Smooth muscle cell (in vitro differentiated cells): ENCODE measurements around the gene PPP2R3B. TPM values are rescaled to one million over a fixed set of nuclear protein-coding genes. Genes with fewer than 3 reads are reported as not detected.

ENCODE experiments used
- DNase-seq: peaks from one replicate; lab custom pipeline; 2025; ENCODE audit not compliant: unreplicated experiment; lab: John Stamatoyannopoulos, UW
- H2AFZ ChIP-seq: fragments of 200-600 bp; sonication (generic); 2 replicates; pipeline ENCODE4 v1.6.0; 2016; ENCODE audit warnings: antibody characterized with exemption, low read depth, mild to moderate bottlenecking
- H3F3A ChIP-seq: fragments of 200-600 bp; sonication (generic); 2 replicates; pipeline ENCODE4 v1.6.0; 2017; ENCODE audit warnings: antibody characterized with exemption, low read depth
- H3K27ac ChIP-seq: fragments of 200-600 bp; sonication (generic); 2 replicates; pipeline ENCODE4 v1.5.1; 2016; ENCODE audit warnings: low read depth, mild to moderate bottlenecking
- H3K27me3 ChIP-seq: fragments of 200-600 bp; sonication (generic); 2 replicates; pipeline ENCODE4 v1.6.1; 2016; ENCODE audit warnings: low read depth, mild to moderate bottlenecking
- H3K36me3 ChIP-seq: fragments of 200-600 bp; sonication (generic); 2 replicates; pipeline ENCODE4 v1.5.1; 2016; ENCODE audit warnings: low read depth
- H3K4me1 ChIP-seq: fragments of 200-600 bp; sonication (generic); 2 replicates; pipeline ENCODE4 v1.5.1; 2016; ENCODE audit warnings: low read depth
- H3K4me2 ChIP-seq: fragments of 200-600 bp; sonication (generic); 2 replicates; pipeline ENCODE4 v1.6.0; 2016; ENCODE audit warnings: mild to moderate bottlenecking
- H3K4me3 ChIP-seq: fragments of 200-600 bp; sonication (generic); 2 replicates; pipeline ENCODE4 v1.5.1; 2016; ENCODE audit warnings: mild to moderate bottlenecking
- H3K79me2 ChIP-seq: fragments of 200-600 bp; sonication (generic); 2 replicates; pipeline ENCODE4 v1.6.0; 2016; ENCODE audit warnings: low read depth, mild to moderate bottlenecking
- H3K9ac ChIP-seq: fragments of 200-600 bp; sonication (generic); 2 replicates; pipeline ENCODE4 v1.6.0; 2016; ENCODE audit warnings: low read depth
- H3K9me3 ChIP-seq: fragments of 200-600 bp; sonication (generic); replicated peaks from 2 replicates; pipeline ENCODE4 v1.5.1; 2016; ENCODE audit warnings: low read depth
- H4K20me1 ChIP-seq: fragments of 200-600 bp; sonication (generic); 2 replicates; pipeline ENCODE4 v1.6.0; 2016; ENCODE audit warnings: low read depth
- WGBS: methylation state at CpG from one replicate; pipeline ENCODE4 v1.1.7; 2016; ENCODE audit warnings: low lambda C conversion rate; 5-methylcytosine and 5-hydroxymethylcytosine counted together
- polyA plus RNA-seq: library from polyadenylated mRNA; unstranded; fragments of >200 nt; fragmentation: Nextera tagmentation; extraction: Ambion mirVana; gene quantifications from 2 replicates; pipeline ENCODE4 v1.2.1, GENCODE V29; 2016
- total RNA-seq: library from RNA; depleted of rRNA; stranded (reverse); fragments of >200 nt; gene quantifications from 2 replicates; pipeline ENCODE4 v1.2.3, GENCODE V29; 2014
- TF ChIP-seq, protein P1 (sequence below): fragments of 200-600 bp; sonication (generic); IDR thresholded peaks from 2 replicates; pipeline ENCODE4 v1.5.1; 2017; ENCODE audit warnings: borderline replicate concordance, mild to moderate bottlenecking, antibody characterized with exemption; ENCODE audit not compliant: insufficient read depth, poor library complexity, severe bottlenecking

The PPP2R3B gene
- total and polyA plus RNA-seq, 2 experiments from 2014 or later, result 15.2 to 25.1 TPM

DNA sequence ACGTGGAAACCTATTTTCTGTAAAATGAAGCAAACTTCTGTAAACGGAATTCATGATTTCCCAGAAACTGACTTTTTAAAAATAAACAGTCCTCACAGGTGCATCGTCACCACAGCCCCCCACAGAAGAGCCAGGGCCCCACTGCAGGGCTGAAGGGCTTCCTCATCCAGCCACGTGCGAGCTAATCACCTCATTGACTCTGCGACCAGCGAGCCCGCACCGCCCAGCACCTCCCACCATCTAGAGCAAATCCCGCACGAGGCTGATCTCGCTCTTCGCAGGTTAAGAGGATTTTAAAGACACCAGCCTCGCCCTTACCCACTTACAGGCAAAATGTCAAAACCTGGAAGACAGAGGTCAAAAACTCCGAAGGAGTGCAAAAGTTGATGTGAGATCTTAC lies 14.8 kb downstream of the PPP2R3B start:
- H3K4me1 ChIP-seq, result peaks cover 22% of the 10 kb centered on the region
- no peaks in the 10 kb centered on the region for H3K36me3 ChIP-seq
- H2AFZ ChIP-seq, result no peak overlapping the region
- no peaks in the 10 kb centered on the region for H3F3A ChIP-seq
- H3K4me3 ChIP-seq, result no peak overlapping the region
- no peak overlapping the region for H3K9ac ChIP-seq
- H3K27me3 ChIP-seq, result peaks cover 21% of the 10 kb centered on the region
- TF ChIP-seq, protein P1, sequence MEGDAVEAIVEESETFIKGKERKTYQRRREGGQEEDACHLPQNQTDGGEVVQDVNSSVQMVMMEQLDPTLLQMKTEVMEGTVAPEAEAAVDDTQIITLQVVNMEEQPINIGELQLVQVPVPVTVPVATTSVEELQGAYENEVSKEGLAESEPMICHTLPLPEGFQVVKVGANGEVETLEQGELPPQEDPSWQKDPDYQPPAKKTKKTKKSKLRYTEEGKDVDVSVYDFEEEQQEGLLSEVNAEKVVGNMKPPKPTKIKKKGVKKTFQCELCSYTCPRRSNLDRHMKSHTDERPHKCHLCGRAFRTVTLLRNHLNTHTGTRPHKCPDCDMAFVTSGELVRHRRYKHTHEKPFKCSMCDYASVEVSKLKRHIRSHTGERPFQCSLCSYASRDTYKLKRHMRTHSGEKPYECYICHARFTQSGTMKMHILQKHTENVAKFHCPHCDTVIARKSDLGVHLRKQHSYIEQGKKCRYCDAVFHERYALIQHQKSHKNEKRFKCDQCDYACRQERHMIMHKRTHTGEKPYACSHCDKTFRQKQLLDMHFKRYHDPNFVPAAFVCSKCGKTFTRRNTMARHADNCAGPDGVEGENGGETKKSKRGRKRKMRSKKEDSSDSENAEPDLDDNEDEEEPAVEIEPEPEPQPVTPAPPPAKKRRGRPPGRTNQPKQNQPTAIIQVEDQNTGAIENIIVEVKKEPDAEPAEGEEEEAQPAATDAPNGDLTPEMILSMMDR, result no peak
- peaks cover 75% of the 10 kb centered on the region for H4K20me1 ChIP-seq
- no peak overlapping the region for H3K27ac ChIP-seq
- 80% methylated on average over 15 of the region's 15 CpGs for WGBS
- DNase-seq, result no peak
- H3K9me3 ChIP-seq, result no peaks in the 10 kb centered on the region
- no peak overlapping the region for H3K4me2 ChIP-seq
- peaks cover 3% of the 10 kb centered on the region for H3K79me2 ChIP-seq

GRCh38 chrX:370963-371745 lies 15.6 kb downstream of the PPP2R3B start:
- DNase-seq, result no peak
- Histone ChIP-seq H3K27me3 (peaks cover 21% of the 10 kb centered on the region), H3K36me3 (no peaks in the 10 kb centered on the region), H3K4me1 (peaks cover 22% of the 10 kb centered on the region), H3K9me3 (no peaks in the 10 kb centered on the region), H3K9ac (no peak overlapping the region), H3F3A (no peaks in the 10 kb centered on the region), H4K20me1 (peaks cover 75% of the 10 kb centered on the region), H3K27ac (no peak overlapping the region), H3K4me2 (no peak overlapping the region), H3K4me3 (no peak overlapping the region), H3K79me2 (peaks cover 3% of the 10 kb centered on the region), H2AFZ (no peak overlapping the region)
- 97% methylated on average over 39 of the region's 48 CpGs for WGBS
- TF ChIP-seq, protein P1, result no peak

GRCh38 chrX:370244-370962 lies 16.3 kb downstream of the PPP2R3B start:
- no peak for DNase-seq
- H3F3A ChIP-seq, result no peaks in the 10 kb centered on the region
- H3K4me3 ChIP-seq, result no peak overlapping the region
- no peak overlapping the region for H2AFZ ChIP-seq
- H3K79me2 ChIP-seq, result peaks cover 3% of the 10 kb centered on the region
- H3K9me3 ChIP-seq, result no peaks in the 10 kb centered on the region
- TF ChIP-seq, protein P1, result no peak
- H3K36me3 ChIP-seq, result no peaks in the 10 kb centered on the region
- 95% methylated on average over 43 of the region's 43 CpGs for WGBS
- H4K20me1 ChIP-seq, result peaks cover 72% of the 10 kb centered on the region
- peaks cover 21% of the 10 kb centered on the region for H3K27me3 ChIP-seq
- no peak overlapping the region for H3K9ac ChIP-seq
- no peak overlapping the region for H3K4me2 ChIP-seq
- no peak overlapping the region for H3K27ac ChIP-seq
- peaks cover 22% of the 10 kb centered on the region for H3K4me1 ChIP-seq
